Left lung (tissue), 10 donors: ENCODE measurements around the gene PTPRR. TPM values are rescaled to one million over a fixed set of nuclear protein-coding genes. Genes with fewer than 3 reads are reported as not detected.
A peak's percentile ranks its signal among the peaks of the same experiment; 100 is the strongest.

Experiments
- ATAC-seq: fragments of 200-7000 bp; cut with Tn5 transposase; one replicate; pipeline ENCODE4 v1.9.1; 2020; ENCODE audit warnings: moderate library complexity
- DNase-seq, 4 donors: peaks; one replicate each; pipeline ENCODE4 v3.0.0-alpha.2; 2013 to 2020
- H3K27ac ChIP-seq, 2 donors: fragments of 200-600 bp; sonication (generic) in 1 of 2; one replicate each; pipeline versions ENCODE4 v1.5.0 to v1.8.0; 2020 to 2021
- H3K27me3 ChIP-seq, 2 donors: fragments of 200-600 bp; sonication (generic) in 1 of 2; one replicate each; pipeline versions ENCODE4 v1.5.0 to v1.8.0; 2020 to 2021
- H3K36me3 ChIP-seq, 2 donors: fragments of 200-600 bp; sonication (generic) in 1 of 2; one replicate each; pipeline versions ENCODE4 v1.5.0 to v1.8.0; 2020 to 2021
- H3K4me1 ChIP-seq, 2 donors: fragments of 200-600 bp; one replicate each; pipeline ENCODE4 v1.8.0; 2021
- H3K4me3 ChIP-seq, 2 donors: fragments of 200-600 bp; sonication (generic) in 1 of 2; one replicate each; pipeline versions ENCODE4 v1.5.0 to v1.8.0; 2020 to 2021; ENCODE audit warnings: mild to moderate bottlenecking in 1 of 2
- H3K9me3 ChIP-seq, 2 donors: fragments of 200-600 bp; sonication (generic) in 1 of 2; one replicate each; pipeline versions ENCODE4 v1.5.0 to v1.8.0; 2020 to 2021
- CTCF ChIP-seq, 2 donors: fragments of 200-600 bp; sonication (generic) in 1 of 2; IDR thresholded peaks; one replicate each; pipeline versions ENCODE4 v1.5.0 to v1.8.0; 2021; ENCODE audit warnings: antibody characterized with exemption in 2 of 2
- intact Hi-C, 2 donors: fragments of 100-400 bp; cut with DNase I; formaldehyde crosslinking; loops; one replicate each; pipeline versions ENCODE4 v1.11.2 to v1.14.2; 2022
- polyA plus RNA-seq, 6 donors: library from polyadenylated mRNA; unstranded; fragments of 120-200 nt; gene quantifications; one replicate each; pipeline ENCODE4 v1.2.1, GENCODE V29; 2013; ENCODE audit not compliant: insufficient read length in 6 of 6
- total RNA-seq, 2 donors: library from RNA; stranded (reverse); fragmentation: NEBNext Ultra II Directional; extraction: Animal tissue kit (Norgen Biotek cat#: 25700); gene quantifications; one replicate each; pipeline ENCODE4 v1.2.1, GENCODE V29; 2021
- donor health status: DM: no; HTN: yes; CAD: no.
- donor health status: DM: no; HTN: no; CAD: no.

PTPRR gene
- total and polyA plus RNA-seq, 8 donors, result 0.10 to 1.4 (median 0.20) TPM

DNA sequence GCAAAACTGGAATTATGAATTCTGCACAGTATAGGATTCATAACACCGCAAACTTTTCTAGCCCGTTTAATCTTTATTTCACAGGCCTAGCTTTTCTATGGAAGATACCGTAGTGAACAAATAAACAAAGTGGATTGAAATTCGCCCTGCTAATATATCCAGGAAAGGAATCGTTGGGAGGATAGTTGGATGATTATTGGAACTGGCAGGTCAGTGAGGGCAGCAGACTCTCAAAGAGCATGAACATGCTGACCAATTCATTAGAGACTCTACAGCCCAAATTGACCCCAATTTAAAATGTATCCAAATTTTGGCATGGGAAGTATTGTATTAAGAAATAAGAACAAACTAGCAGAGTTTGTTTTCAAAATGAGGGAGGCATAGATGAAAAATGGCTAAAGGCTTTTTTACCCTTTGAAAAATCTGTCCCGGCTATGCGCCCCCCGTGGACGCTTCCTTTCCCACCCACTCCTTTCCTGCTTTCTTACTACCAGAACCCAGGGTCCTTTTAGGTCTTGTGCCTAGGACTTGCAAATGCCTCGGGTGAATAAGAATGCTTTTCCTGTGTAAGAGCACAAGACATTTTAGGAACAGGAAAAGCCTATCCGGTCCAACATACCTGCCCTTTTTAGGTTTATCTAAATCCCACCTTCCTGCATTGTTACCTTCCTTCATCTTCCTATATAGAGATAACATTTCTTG, 198.7 kb downstream of the PTPRR start:
- Histone ChIP-seq H3K4me3 (no peak overlapping the region), H3K27ac (peak overlapping the region in 1 of 2 donors; percentile 38), H3K4me1 (peaks cover 0 to 6% of the 10 kb centered on the region in 2 donors), H3K9me3 (no peaks in the 10 kb centered on the region), H3K27me3 (no peaks in the 10 kb centered on the region), H3K36me3 (no peaks in the 10 kb centered on the region)
- intact Hi-C loops, result loop anchor here in 1 of 2 donors (5.0 kb wide), 1 partner anchor 130 kb away; no protein-coding TSS in a partner anchor
- ATAC-seq (no peak), DNase-seq (no peak)
- no peak for TF ChIP-seq CTCF (IDR thresholded peaks at IDR 0.05)

- Histone ChIP-seq H3K4me3 (no peak overlapping the region), H3K4me1 (peaks cover 0 to 6% of the 10 kb centered on the region in 2 donors), H3K36me3 (no peaks in the 10 kb centered on the region), H3K27ac (peak overlapping the region in 1 of 2 donors; percentile 38), H3K27me3 (no peaks in the 10 kb centered on the region), H3K9me3 (no peaks in the 10 kb centered on the region)
- DNase-seq (no peak), ATAC-seq (no peak)
- no peak for TF ChIP-seq CTCF (IDR thresholded peaks at IDR 0.05)
- intact Hi-C loops, result loop anchor here in 1 of 2 donors (5.0 kb wide), 1 partner anchor 129 kb away; no protein-coding TSS in a partner anchor
Measured at GRCh38 chr12:70721216-70721615, 199.3 kb downstream of the PTPRR start.

DNA sequence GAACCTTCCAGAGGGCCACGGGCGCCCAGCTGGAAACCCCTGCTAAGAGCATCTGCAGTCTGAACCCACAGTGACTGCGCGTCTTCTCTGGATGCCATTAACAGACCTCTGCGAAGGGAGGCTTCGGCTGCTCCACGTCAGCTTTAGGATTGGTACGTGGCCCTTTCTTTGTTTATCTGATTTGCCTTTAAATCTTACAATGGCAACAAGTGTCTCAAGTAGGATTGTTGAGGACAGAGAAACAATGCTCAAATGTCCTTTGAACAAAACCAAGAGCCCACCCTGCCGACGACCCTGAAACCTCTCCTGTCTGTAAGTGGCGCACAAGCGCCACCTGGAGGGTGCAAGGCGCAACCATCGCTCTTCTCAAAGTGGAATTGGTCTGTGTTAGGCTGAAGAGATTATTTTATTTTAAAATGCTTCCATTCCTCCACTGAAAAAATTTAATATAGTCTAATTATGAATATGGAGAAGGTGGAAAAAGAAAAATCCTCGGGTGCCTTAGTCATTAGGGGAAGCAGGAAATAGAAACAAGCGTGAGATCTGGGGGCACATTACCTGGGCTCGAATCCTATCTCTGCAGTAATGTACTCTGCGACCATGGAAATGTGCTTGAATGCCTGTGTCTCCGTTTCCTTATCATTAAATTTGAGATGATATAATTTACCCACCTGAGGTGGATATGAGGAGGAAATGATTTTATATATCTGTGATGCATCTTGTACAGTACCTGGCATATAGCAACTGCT, 200.7 kb downstream of the PTPRR start:
- Histone ChIP-seq H3K27ac (peak overlapping the region in 1 of 2 donors; percentile 7), H3K4me3 (no peak overlapping the region), H3K27me3 (no peaks in the 10 kb centered on the region), H3K9me3 (no peaks in the 10 kb centered on the region), H3K36me3 (no peaks in the 10 kb centered on the region), H3K4me1 (peaks cover 0 to 6% of the 10 kb centered on the region in 2 donors)
- intact Hi-C loops, result loop anchor here in 1 of 2 donors (5.0 kb wide), 1 partner anchor 128 kb away; no protein-coding TSS in a partner anchor
- DNase-seq, result peak; percentile 34 to 71 (median 68)
- TF ChIP-seq CTCF (IDR thresholded peaks at IDR 0.05), result peak; percentile 75 to 94
- ATAC-seq, result peak; percentile 91

DNA sequence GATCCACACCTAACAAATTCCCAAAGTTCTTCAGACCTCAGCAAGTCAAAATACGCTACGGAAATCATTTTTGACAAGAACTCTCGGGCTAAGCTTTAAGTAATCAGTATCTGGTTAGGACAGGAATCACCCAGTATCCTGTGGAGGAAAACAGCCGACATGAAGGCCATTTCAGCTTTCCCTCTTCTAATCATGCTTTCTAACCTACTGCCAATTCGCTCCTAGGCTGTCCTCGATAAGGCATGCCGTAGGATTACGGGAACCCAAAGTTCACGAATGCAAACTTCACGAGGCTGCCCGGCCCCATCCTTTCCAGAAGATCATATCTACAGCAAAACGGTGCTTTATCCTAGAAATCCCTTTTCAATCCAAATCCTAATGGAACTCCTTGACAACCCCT, 201.5 kb downstream of the PTPRR start:
- ATAC-seq, result no peak
- no peak for TF ChIP-seq CTCF (IDR thresholded peaks at IDR 0.05)
- H3K36me3 ChIP-seq, result no peaks in the 10 kb centered on the region
- no peak overlapping the region for H3K27ac ChIP-seq
- no peak overlapping the region for H3K4me3 ChIP-seq
- H3K9me3 ChIP-seq, result no peaks in the 10 kb centered on the region
- no peaks in the 10 kb centered on the region for H3K27me3 ChIP-seq
- H3K4me1 ChIP-seq, result peaks cover 0 to 6% of the 10 kb centered on the region in 2 donors
- intact Hi-C loops, result no loop called here
- no peak for DNase-seq

GRCh38 chr12:70711831-70712230, 208.7 kb downstream of the PTPRR start:
- Histone ChIP-seq H3K27me3 (no peaks in the 10 kb centered on the region), H3K27ac (no peak overlapping the region), H3K4me3 (no peak overlapping the region), H3K4me1 (no peaks in the 10 kb centered on the region), H3K36me3 (no peaks in the 10 kb centered on the region), H3K9me3 (no peaks in the 10 kb centered on the region)
- no peak for TF ChIP-seq CTCF (IDR thresholded peaks at IDR 0.05)
- DNase-seq (no peak), ATAC-seq (no peak)
- intact Hi-C loops, result no loop called here
